AG09319 (cell line): ENCODE data around the gene PHF12.

Experiments
- DNase-seq: peaks from one replicate; pipeline ENCODE4 v3.0.0-alpha.2; 2010; ENCODE audit warnings: low read depth; ENCODE audit errors: extremely low read depth
- TF ChIP-seq, protein P1 (sequence below): IDR thresholded peaks from 2 replicates; pipeline ENCODE4 v1.5.1; 2011; ENCODE audit warnings: low read depth, mild to moderate bottlenecking, inconsistent platforms, low read length, moderate library complexity

PHF12 gene

DNA sequence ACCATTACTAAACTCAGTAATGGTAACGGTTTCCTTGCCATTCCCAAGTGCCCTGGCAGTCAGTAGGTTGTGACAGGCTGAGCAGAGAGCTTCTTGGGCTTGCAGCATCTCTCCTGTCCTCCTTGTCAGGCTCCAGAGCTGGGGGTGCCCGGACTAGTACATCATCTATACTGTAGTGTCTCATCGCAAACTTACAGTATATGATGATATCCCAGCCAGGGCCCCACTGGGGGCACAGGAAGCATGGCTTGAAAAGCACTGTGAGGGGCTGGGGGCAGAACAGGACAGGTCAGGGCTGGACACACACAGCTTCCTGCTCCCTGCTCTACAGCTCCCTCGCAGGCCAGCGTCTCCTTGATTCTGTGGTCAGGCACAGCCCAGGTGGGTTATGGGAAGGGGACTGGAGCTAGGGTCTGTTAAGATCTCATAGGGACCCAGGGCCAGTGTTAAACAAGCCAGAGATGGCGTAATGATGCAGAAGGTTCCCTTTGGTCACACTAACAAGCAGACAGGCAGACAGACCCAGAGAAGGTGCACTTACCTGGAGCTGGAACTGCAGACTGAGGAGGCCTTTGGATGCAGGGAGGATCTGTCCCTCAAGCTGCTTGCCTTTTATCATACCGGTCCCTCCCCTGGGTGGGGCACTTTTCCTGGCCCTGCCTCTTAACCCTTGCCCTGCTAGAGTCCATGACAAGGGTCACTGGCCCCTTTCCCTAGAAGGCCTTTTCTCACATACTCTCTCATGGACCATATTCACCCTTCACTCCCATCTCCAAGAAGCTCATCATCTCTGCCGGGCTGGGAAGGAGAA is 89.7 kb downstream of the PHF12 start:
- no peak for DNase-seq
- TF ChIP-seq, protein P1, sequence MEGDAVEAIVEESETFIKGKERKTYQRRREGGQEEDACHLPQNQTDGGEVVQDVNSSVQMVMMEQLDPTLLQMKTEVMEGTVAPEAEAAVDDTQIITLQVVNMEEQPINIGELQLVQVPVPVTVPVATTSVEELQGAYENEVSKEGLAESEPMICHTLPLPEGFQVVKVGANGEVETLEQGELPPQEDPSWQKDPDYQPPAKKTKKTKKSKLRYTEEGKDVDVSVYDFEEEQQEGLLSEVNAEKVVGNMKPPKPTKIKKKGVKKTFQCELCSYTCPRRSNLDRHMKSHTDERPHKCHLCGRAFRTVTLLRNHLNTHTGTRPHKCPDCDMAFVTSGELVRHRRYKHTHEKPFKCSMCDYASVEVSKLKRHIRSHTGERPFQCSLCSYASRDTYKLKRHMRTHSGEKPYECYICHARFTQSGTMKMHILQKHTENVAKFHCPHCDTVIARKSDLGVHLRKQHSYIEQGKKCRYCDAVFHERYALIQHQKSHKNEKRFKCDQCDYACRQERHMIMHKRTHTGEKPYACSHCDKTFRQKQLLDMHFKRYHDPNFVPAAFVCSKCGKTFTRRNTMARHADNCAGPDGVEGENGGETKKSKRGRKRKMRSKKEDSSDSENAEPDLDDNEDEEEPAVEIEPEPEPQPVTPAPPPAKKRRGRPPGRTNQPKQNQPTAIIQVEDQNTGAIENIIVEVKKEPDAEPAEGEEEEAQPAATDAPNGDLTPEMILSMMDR, result no peak

DNA sequence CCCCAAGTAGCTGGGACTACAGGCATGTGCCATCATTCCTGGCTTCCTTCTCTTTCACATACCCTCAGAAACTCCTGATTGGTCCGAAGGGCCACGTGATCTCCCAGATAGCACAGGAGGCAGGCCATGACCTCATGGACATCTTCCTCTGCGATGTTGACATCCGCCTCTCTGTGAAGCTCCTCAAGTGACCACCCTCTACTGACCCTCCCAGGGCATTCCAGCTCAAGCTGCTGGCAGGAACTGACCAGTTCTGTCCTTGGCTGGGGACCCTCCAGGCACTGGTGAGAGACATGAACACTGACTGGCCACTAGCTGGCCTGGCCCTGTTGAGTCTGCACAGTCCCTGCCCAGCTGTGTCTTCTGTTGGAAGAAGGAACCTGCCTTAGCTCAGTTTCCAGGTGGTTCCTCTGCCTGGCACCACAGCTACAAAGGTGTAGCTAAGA is 90.9 kb downstream of the PHF12 start:
- DNase-seq, result no peak
- TF ChIP-seq, protein P1, result no peak

DNA sequence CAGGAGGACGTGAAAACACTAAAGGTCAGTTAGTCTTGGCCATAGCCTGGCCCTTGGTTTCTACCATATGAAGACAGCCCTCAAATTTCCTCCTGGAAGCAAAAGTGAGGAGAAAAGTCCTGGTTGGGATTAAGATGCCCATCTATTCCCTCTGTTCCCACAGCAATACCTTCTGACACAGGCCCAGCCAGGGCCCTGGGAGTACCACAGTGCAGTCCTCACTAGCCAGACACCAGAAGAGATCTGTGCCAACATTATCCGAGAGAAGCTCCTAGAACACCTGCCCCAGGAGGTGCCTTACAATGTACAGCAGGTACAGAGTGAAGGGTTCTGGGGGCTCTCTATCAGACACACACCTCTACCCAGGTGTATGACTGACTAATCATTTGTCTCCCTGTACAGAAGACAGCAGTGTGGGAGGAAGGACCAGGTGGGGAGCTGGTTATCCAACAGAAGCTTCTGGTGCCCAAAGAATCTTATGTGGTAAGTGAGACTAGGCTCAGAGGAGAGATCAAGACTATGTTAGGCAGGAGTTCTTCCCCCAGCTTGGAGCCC is 92.4 kb downstream of the PHF12 start:
- TF ChIP-seq, protein P1, result no peak
- DNase-seq, result no peak

DNA sequence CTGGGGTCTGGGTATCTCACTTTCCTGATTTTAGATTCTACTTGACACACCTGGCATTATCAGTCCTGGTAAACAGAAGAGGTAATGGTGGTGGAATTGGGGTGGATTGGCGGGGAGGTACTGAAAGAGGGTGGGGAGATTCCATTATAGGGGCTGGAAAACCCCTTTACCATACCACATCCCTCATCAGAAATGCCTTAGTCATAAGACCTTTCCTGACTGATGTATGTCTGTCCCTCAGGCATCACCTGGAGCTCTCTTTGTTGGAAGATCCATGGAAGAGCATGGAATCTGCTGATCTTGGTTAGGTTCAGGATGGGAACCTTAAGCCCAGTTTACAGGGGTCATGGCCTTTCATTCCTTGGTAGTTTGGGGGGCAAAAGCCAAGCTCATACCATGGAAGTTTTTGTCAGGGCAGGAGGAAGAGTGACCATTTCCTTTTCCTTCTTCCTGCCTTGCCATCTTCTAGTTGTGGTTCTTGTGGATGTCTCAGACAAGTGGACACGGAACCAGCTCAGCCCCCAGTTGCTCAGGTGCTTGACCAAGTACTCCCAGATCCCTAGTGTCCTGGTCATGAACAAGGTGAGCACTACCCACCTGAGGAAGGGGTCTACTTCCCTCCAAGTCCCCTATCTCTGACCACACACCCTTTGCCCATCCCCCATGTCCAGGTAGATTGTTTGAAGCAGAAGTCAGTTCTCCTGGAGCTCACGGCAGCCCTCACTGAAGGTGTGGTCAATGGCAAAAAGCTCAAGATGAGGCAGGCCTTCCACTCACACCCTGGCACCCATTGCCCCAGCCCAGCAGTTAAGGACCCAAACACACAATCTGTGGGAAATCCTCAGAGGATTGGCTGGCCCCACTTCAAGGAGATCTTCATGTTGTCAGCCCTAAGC is 93.2 kb downstream of the PHF12 start:
- TF ChIP-seq, protein P1, result no peak
- no peak for DNase-seq

DNA sequence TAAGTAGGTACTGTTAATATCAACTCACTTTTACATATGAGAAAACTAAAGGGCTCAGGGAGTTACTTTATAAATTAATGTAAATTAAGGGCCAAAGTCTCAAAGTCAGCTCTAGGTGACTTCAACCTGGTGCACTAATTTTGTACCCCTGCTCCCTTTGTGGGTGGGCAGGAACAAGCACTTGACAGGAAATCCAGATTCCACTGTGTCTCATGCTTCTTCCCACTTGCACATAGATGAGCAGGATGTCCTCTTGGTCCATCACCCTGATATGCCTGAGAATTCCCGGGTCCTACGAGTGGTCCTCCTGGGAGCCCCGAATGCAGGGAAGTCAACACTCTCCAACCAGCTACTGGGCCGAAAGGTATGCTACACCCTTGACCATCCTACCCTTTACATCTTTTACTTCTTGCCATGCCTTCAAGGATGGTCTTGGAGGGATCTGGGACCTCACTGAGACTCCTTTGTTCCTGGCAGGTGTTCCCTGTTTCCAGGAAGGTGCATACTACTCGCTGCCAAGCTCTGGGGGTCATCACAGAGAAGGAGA is 95.2 kb downstream of the PHF12 start:
- no peak for DNase-seq
- TF ChIP-seq, protein P1, result no peak

DNA sequence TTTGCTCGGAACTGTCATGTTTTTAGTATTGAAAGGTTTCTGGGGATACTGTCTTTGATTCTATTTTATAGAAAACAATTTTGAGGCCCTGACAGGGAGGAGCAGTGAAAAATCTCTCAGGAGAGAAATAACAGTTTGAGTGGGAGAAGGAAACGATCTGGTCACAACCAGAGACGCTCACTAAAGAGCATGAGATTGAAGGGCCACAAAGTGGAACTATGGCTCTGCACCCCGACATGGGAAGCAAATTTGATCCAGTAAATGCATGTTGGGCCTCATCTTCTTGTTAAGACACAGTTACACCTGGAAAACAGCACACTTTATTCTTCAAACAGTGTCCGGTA is 96.0 kb downstream of the PHF12 start:
- TF ChIP-seq, protein P1, result no peak

More for the DNA sequence above, 96.0 kb downstream of the PHF12 start:
- no peak for DNase-seq
